HL-60 (cell line): ENCODE measurements around the gene MAPK8IP2.

Experiments
- DNase-seq, 2 experiments: peaks; one replicate each; pipeline ENCODE4 v3.0.0-alpha.2; 2010 to 2020; ENCODE audit warnings: low read depth in 1 of 2, low spot score in 1 of 2
- H3K27ac ChIP-seq: fragments of 250-450 bp; sonication (Bioruptor Pico); replicated peaks from 2 replicates; pipeline ENCODE4 v1.5.1; 2020; ENCODE audit warnings: mild to moderate bottlenecking, moderate library complexity
- H3K27me3 ChIP-seq: fragments of 250-450 bp; sonication (Bioruptor Pico); 2 replicates; pipeline ENCODE4 v1.5.1; 2021; ENCODE audit warnings: mild to moderate bottlenecking, moderate library complexity; ENCODE audit not compliant: insufficient read depth, poor library complexity, severe bottlenecking
- H3K4me3 ChIP-seq: replicated peaks from 2 replicates; pipeline ENCODE4 v1.5.1; 2011; ENCODE audit warnings: mild to moderate bottlenecking, control low read depth, low read length; ENCODE audit not compliant: insufficient read depth
- GABPA ChIP-seq: IDR thresholded peaks from 2 replicates; pipeline ENCODE4 v1.6.1; 2012; ENCODE audit warnings: low read depth
- POLR2AphosphoS5 ChIP-seq: IDR thresholded peaks from 2 replicates; pipeline ENCODE4 v1.6.1; 2012; ENCODE audit warnings: low read depth
- SPI1 ChIP-seq: IDR thresholded peaks from 2 replicates; pipeline ENCODE4 v1.6.1; 2012; ENCODE audit warnings: low read depth, mild to moderate bottlenecking, borderline replicate concordance
- TF ChIP-seq, protein P1 (sequence below): IDR thresholded peaks from 2 replicates; pipeline ENCODE4 v1.6.1; 2012; ENCODE audit warnings: low read depth; ENCODE audit not compliant: insufficient replicate concordance
- TF ChIP-seq, protein P2 (sequence below): IDR thresholded peaks from one replicate; pipeline ENCODE4 v1.5.1; 2011; ENCODE audit warnings: low read length, control low read depth, inconsistent platforms; ENCODE audit not compliant: insufficient read depth

MAPK8IP2 gene

DNA sequence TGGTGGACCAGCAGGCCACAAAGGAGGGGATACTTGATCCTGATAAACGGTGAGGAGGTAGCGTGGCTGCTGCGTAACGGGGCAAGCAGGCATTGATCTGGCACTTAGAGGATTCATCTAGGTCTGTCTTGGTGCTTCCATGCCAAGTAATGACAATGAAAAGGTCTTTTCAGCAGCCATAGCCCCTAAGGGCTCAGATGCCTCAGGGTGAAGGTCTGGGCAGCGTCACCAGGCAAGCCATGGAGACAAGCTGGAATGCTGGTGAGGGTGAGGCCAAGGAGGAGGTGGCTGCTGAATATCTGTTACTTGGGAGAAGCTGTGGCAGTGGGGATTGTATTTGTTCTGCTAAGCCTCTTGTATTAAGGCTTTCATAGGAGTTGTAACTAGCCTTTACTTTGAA is 13.2 kb upstream of the MAPK8IP2 start:
- Histone ChIP-seq H3K27ac (no peak overlapping the region), H3K27me3 (no peaks in the 10 kb centered on the region), H3K4me3 (no peak overlapping the region)
- TF ChIP-seq POLR2AphosphoS5 (no peak), GABPA (no peak), SPI1 (no peak)
- TF ChIP-seq, protein P1, sequence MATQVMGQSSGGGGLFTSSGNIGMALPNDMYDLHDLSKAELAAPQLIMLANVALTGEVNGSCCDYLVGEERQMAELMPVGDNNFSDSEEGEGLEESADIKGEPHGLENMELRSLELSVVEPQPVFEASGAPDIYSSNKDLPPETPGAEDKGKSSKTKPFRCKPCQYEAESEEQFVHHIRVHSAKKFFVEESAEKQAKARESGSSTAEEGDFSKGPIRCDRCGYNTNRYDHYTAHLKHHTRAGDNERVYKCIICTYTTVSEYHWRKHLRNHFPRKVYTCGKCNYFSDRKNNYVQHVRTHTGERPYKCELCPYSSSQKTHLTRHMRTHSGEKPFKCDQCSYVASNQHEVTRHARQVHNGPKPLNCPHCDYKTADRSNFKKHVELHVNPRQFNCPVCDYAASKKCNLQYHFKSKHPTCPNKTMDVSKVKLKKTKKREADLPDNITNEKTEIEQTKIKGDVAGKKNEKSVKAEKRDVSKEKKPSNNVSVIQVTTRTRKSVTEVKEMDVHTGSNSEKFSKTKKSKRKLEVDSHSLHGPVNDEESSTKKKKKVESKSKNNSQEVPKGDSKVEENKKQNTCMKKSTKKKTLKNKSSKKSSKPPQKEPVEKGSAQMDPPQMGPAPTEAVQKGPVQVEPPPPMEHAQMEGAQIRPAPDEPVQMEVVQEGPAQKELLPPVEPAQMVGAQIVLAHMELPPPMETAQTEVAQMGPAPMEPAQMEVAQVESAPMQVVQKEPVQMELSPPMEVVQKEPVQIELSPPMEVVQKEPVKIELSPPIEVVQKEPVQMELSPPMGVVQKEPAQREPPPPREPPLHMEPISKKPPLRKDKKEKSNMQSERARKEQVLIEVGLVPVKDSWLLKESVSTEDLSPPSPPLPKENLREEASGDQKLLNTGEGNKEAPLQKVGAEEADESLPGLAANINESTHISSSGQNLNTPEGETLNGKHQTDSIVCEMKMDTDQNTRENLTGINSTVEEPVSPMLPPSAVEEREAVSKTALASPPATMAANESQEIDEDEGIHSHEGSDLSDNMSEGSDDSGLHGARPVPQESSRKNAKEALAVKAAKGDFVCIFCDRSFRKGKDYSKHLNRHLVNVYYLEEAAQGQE: no peak
- TF ChIP-seq, protein P2, sequence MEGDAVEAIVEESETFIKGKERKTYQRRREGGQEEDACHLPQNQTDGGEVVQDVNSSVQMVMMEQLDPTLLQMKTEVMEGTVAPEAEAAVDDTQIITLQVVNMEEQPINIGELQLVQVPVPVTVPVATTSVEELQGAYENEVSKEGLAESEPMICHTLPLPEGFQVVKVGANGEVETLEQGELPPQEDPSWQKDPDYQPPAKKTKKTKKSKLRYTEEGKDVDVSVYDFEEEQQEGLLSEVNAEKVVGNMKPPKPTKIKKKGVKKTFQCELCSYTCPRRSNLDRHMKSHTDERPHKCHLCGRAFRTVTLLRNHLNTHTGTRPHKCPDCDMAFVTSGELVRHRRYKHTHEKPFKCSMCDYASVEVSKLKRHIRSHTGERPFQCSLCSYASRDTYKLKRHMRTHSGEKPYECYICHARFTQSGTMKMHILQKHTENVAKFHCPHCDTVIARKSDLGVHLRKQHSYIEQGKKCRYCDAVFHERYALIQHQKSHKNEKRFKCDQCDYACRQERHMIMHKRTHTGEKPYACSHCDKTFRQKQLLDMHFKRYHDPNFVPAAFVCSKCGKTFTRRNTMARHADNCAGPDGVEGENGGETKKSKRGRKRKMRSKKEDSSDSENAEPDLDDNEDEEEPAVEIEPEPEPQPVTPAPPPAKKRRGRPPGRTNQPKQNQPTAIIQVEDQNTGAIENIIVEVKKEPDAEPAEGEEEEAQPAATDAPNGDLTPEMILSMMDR: no peak
- no peak for DNase-seq

DNA sequence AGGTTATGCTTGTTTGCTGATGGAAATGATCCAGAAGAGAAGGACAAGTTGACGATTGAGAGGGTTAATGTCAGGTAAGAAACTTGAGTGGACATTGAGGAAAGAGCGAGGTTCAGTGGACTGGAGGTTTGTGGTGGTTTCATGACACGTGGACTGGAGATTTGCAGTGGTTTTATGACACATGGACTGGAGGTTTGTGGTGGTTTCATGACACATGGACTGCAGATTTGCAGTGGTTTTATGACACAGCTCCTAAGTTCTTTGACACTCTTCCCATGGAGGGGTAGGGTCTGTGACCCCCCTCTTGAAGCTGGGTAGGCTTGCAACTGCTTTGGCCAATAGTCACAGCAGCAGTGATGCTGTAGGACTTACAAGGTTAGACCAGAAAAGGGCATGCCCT is 5.4 kb upstream of the MAPK8IP2 start:
- Histone ChIP-seq H3K4me3 (no peak overlapping the region), H3K27me3 (peaks cover 7% of the 10 kb centered on the region), H3K27ac (no peak overlapping the region)
- TF ChIP-seq, protein P2: no peak
- TF ChIP-seq, protein P1: no peak
- no peak for TF ChIP-seq POLR2AphosphoS5
- TF ChIP-seq SPI1: no peak
- no peak for TF ChIP-seq GABPA
- no peak for DNase-seq

DNA sequence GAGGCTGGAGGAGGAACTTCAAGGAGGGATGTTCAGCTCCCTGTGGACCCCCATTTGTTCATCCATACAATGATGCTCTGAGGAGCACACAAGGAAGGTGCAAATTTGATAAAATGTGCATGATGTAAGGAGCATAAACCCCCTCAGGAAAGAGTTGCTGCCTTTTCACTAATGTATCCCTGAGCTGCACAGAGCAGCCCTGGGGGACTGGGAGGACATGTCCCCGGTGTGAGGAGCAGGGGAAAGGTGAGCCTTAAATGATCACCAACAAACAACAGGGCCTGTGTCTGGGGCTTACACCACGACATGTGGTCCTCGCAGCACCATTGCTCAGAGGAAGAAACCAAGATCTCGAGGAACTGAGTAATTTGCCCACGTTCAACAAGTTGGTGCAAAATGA is 3.5 kb upstream of the MAPK8IP2 start:
- TF ChIP-seq, protein P2: no peak
- TF ChIP-seq, protein P1: no peak
- TF ChIP-seq GABPA (no peak), POLR2AphosphoS5 (no peak), SPI1 (no peak)
- Histone ChIP-seq H3K4me3 (no peak overlapping the region), H3K27ac (no peak overlapping the region), H3K27me3 (peaks cover 7% of the 10 kb centered on the region)
- DNase-seq: no peak
